HL-60 (cell line): ENCODE measurements around the gene SLC1A7.

Experiments used
- DNase-seq, 2 experiments: peaks; one replicate each; pipeline ENCODE4 v3.0.0-alpha.2; 2010 to 2020; ENCODE audit warnings: low read depth in 1 of 2, low spot score in 1 of 2
- H3K27ac ChIP-seq: fragments of 250-450 bp; sonication (Bioruptor Pico); replicated peaks from 2 replicates; pipeline ENCODE4 v1.5.1; 2020; ENCODE audit warnings: mild to moderate bottlenecking, moderate library complexity
- H3K27me3 ChIP-seq: fragments of 250-450 bp; sonication (Bioruptor Pico); 2 replicates; pipeline ENCODE4 v1.5.1; 2021; ENCODE audit warnings: mild to moderate bottlenecking, moderate library complexity; ENCODE audit not compliant: insufficient read depth, poor library complexity, severe bottlenecking
- H3K4me3 ChIP-seq: replicated peaks from 2 replicates; pipeline ENCODE4 v1.5.1; 2011; ENCODE audit warnings: mild to moderate bottlenecking, control low read depth, low read length; ENCODE audit not compliant: insufficient read depth
- GABPA ChIP-seq: IDR thresholded peaks from 2 replicates; pipeline ENCODE4 v1.6.1; 2012; ENCODE audit warnings: low read depth
- POLR2AphosphoS5 ChIP-seq: IDR thresholded peaks from 2 replicates; pipeline ENCODE4 v1.6.1; 2012; ENCODE audit warnings: low read depth
- SPI1 ChIP-seq: IDR thresholded peaks from 2 replicates; pipeline ENCODE4 v1.6.1; 2012; ENCODE audit warnings: low read depth, mild to moderate bottlenecking, borderline replicate concordance
- TF ChIP-seq, protein P1 (sequence below): IDR thresholded peaks from one replicate; pipeline ENCODE4 v1.5.1; 2011; ENCODE audit warnings: low read length, control low read depth, inconsistent platforms; ENCODE audit not compliant: insufficient read depth
- TF ChIP-seq, protein P2 (sequence below): IDR thresholded peaks from 2 replicates; pipeline ENCODE4 v1.6.1; 2012; ENCODE audit warnings: low read depth; ENCODE audit not compliant: insufficient replicate concordance

SLC1A7 gene

GRCh38 chr1:53107570-53108322 is 34.7 kb downstream of the SLC1A7 start:
- no peak for DNase-seq
- TF ChIP-seq, protein P1, sequence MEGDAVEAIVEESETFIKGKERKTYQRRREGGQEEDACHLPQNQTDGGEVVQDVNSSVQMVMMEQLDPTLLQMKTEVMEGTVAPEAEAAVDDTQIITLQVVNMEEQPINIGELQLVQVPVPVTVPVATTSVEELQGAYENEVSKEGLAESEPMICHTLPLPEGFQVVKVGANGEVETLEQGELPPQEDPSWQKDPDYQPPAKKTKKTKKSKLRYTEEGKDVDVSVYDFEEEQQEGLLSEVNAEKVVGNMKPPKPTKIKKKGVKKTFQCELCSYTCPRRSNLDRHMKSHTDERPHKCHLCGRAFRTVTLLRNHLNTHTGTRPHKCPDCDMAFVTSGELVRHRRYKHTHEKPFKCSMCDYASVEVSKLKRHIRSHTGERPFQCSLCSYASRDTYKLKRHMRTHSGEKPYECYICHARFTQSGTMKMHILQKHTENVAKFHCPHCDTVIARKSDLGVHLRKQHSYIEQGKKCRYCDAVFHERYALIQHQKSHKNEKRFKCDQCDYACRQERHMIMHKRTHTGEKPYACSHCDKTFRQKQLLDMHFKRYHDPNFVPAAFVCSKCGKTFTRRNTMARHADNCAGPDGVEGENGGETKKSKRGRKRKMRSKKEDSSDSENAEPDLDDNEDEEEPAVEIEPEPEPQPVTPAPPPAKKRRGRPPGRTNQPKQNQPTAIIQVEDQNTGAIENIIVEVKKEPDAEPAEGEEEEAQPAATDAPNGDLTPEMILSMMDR, result no peak
- TF ChIP-seq POLR2AphosphoS5 (no peak), SPI1 (no peak), GABPA (no peak)
- TF ChIP-seq, protein P2, sequence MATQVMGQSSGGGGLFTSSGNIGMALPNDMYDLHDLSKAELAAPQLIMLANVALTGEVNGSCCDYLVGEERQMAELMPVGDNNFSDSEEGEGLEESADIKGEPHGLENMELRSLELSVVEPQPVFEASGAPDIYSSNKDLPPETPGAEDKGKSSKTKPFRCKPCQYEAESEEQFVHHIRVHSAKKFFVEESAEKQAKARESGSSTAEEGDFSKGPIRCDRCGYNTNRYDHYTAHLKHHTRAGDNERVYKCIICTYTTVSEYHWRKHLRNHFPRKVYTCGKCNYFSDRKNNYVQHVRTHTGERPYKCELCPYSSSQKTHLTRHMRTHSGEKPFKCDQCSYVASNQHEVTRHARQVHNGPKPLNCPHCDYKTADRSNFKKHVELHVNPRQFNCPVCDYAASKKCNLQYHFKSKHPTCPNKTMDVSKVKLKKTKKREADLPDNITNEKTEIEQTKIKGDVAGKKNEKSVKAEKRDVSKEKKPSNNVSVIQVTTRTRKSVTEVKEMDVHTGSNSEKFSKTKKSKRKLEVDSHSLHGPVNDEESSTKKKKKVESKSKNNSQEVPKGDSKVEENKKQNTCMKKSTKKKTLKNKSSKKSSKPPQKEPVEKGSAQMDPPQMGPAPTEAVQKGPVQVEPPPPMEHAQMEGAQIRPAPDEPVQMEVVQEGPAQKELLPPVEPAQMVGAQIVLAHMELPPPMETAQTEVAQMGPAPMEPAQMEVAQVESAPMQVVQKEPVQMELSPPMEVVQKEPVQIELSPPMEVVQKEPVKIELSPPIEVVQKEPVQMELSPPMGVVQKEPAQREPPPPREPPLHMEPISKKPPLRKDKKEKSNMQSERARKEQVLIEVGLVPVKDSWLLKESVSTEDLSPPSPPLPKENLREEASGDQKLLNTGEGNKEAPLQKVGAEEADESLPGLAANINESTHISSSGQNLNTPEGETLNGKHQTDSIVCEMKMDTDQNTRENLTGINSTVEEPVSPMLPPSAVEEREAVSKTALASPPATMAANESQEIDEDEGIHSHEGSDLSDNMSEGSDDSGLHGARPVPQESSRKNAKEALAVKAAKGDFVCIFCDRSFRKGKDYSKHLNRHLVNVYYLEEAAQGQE, result no peak
- H3K27ac ChIP-seq, result no peak overlapping the region
- peaks cover 10% of the 10 kb centered on the region for H3K27me3 ChIP-seq
- no peak overlapping the region for H3K4me3 ChIP-seq

- TF ChIP-seq GABPA (no peak), POLR2AphosphoS5 (no peak), SPI1 (no peak)
- TF ChIP-seq, protein P1, result no peak
- no peak for DNase-seq
- H3K4me3 ChIP-seq, result no peak overlapping the region
- no peak overlapping the region for H3K27ac ChIP-seq
- peaks cover 10% of the 10 kb centered on the region for H3K27me3 ChIP-seq
These were observed 35.3 kb downstream of the SLC1A7 start for GRCh38 chr1:53107090-53107489.

GRCh38 chr1:53104289-53104913 is 38.0 kb downstream of the SLC1A7 start:
- no peak overlapping the region for H3K4me3 ChIP-seq
- H3K27me3 ChIP-seq, result peaks cover 10% of the 10 kb centered on the region
- no peak overlapping the region for H3K27ac ChIP-seq
- TF ChIP-seq SPI1, result no peak
- TF ChIP-seq, protein P1, result no peak
- TF ChIP-seq POLR2AphosphoS5, result no peak
- TF ChIP-seq GABPA, result no peak
- TF ChIP-seq, protein P2, result no peak
- DNase-seq, result no peak
